NCI-H1092 (cell line): ENCODE results near the gene LAMP5.

Experiments
- DNase-seq: peaks from one replicate; lab custom pipeline; 2025; lab: John Stamatoyannopoulos, UW

LAMP5 gene

GRCh38 chr20:9514461-9515213, at the start of gene LAMP5:
Gene LAMP5, plus strand, starts transcription at chr20:9514590. Its CDS starts 263 bp downstream, at chr20:9514853.
- peak; percentile 19 for DNase-seq

GRCh38 chr20:9467995-9468394, 46.4 kb upstream of the LAMP5 start:
- no peak for DNase-seq

GRCh38 chr20:9474835-9475415, 39.5 kb upstream of the LAMP5 start:
- DNase-seq = no peak

GRCh38 chr20:9475456-9475855, 38.9 kb upstream of the LAMP5 start:
- no peak for DNase-seq

- DNase-seq = no peak
Measured at GRCh38 chr20:9476174-9476573, 38.2 kb upstream of the LAMP5 start.

- no peak for DNase-seq
Measured at GRCh38 chr20:9476637-9477036, 37.8 kb upstream of the LAMP5 start.

GRCh38 chr20:9478771-9479170, 35.6 kb upstream of the LAMP5 start:
- no peak for DNase-seq

GRCh38 chr20:9480066-9480465, 34.3 kb upstream of the LAMP5 start:
- DNase-seq = no peak

GRCh38 chr20:9482180-9482579, 32.2 kb upstream of the LAMP5 start:
- DNase-seq = no peak

- no peak for DNase-seq
Measured at GRCh38 chr20:9483131-9483530, 31.3 kb upstream of the LAMP5 start.

GRCh38 chr20:9485614-9486340, 28.6 kb upstream of the LAMP5 start:
- no peak for DNase-seq

- no peak for DNase-seq
Measured at GRCh38 chr20:9487231-9487630, 27.2 kb upstream of the LAMP5 start.

GRCh38 chr20:9488063-9488462, 26.3 kb upstream of the LAMP5 start:
- no peak for DNase-seq

- no peak for DNase-seq
Measured at GRCh38 chr20:9490161-9490560, 24.2 kb upstream of the LAMP5 start.

GRCh38 chr20:9490631-9491030, 23.8 kb upstream of the LAMP5 start:
- DNase-seq = no peak

GRCh38 chr20:9491324-9491723, 23.1 kb upstream of the LAMP5 start:
- DNase-seq = no peak

- DNase-seq = no peak
Measured at GRCh38 chr20:9492067-9492466, 22.3 kb upstream of the LAMP5 start.

- DNase-seq = no peak
Measured at GRCh38 chr20:9493803-9494202, 20.6 kb upstream of the LAMP5 start.

GRCh38 chr20:9495701-9496100, 18.7 kb upstream of the LAMP5 start:
- no peak for DNase-seq

- DNase-seq = no peak
Measured at GRCh38 chr20:9496155-9496554, 18.2 kb upstream of the LAMP5 start.

GRCh38 chr20:9498322-9498721, 16.1 kb upstream of the LAMP5 start:
- DNase-seq = no peak

GRCh38 chr20:9499126-9499899, 15.1 kb upstream of the LAMP5 start:
- no peak for DNase-seq
